Measurements from ENCODE around the gene DLX1.
"Not testable (repeated sequence)": the region's sequence is repeated elsewhere in the genome, so short reads cannot be mapped to it uniquely, and the experiment has no call there.

Gene DLX1

GRCh38 chr2:172107690-172108586 is 22.6 kb downstream of the DLX1 start:
- CTCF ChIA-PET: interaction anchor here (0.5 to 12.3 kb wide), 10 partner anchors 13 to 534 kb away, joined by 3 to 162 read pairs (median 6); no protein-coding TSS in a partner anchor
- POLR2A ChIA-PET: no interaction called here
- TF ChIP-seq, protein P1, sequence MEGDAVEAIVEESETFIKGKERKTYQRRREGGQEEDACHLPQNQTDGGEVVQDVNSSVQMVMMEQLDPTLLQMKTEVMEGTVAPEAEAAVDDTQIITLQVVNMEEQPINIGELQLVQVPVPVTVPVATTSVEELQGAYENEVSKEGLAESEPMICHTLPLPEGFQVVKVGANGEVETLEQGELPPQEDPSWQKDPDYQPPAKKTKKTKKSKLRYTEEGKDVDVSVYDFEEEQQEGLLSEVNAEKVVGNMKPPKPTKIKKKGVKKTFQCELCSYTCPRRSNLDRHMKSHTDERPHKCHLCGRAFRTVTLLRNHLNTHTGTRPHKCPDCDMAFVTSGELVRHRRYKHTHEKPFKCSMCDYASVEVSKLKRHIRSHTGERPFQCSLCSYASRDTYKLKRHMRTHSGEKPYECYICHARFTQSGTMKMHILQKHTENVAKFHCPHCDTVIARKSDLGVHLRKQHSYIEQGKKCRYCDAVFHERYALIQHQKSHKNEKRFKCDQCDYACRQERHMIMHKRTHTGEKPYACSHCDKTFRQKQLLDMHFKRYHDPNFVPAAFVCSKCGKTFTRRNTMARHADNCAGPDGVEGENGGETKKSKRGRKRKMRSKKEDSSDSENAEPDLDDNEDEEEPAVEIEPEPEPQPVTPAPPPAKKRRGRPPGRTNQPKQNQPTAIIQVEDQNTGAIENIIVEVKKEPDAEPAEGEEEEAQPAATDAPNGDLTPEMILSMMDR (IDR thresholded peaks at IDR 0.05; ENCODE audit: control extremely low read depth, extremely low read depth, low read depth, missing control alignments): no peak
- DNase-seq (ENCODE audit: extremely low spot score): peak; percentile 16

GRCh38 chr2:172108587-172108930 is 23.3 kb downstream of the DLX1 start:
- ChIA-PET CTCF (interaction anchor here (1.6 to 12.3 kb wide), 3 partner anchors 18 to 408 kb away, joined by 5 to 162 read pairs (median 6); no protein-coding TSS in a partner anchor), POLR2A (no interaction called here)
- DNase-seq (ENCODE audit: extremely low spot score): peak; percentile 13
- TF ChIP-seq, protein P1 (IDR thresholded peaks at IDR 0.05; ENCODE audit: control extremely low read depth, extremely low read depth, low read depth, missing control alignments): no peak

- CTCF ChIA-PET: interaction anchor here (1.1 to 12.3 kb wide), 4 partner anchors 13 to 409 kb away, joined by 3 to 162 read pairs (median 6); no protein-coding TSS in a partner anchor
- TF ChIP-seq, protein P1 (IDR thresholded peaks at IDR 0.05; ENCODE audit: control extremely low read depth, extremely low read depth, low read depth, missing control alignments): no peak
- POLR2A ChIA-PET: no interaction called here
- DNase-seq (ENCODE audit: extremely low spot score): peak; percentile 18
Observed at GRCh38 chr2:172109256-172109987, 24.1 kb downstream of the DLX1 start.

GRCh38 chr2:172109988-172110811 is 24.9 kb downstream of the DLX1 start:
- TF ChIP-seq, protein P1 (IDR thresholded peaks at IDR 0.05; ENCODE audit: control extremely low read depth, extremely low read depth, low read depth, missing control alignments): no peak
- POLR2A ChIA-PET: no interaction called here
- CTCF ChIA-PET: interaction anchor here (1.0 to 12.3 kb wide), 3 partner anchors 14 to 410 kb away, joined by 3 to 162 read pairs (median 3); no protein-coding TSS in a partner anchor
- peak; percentile 11 for DNase-seq (ENCODE audit: extremely low spot score)

DNA sequence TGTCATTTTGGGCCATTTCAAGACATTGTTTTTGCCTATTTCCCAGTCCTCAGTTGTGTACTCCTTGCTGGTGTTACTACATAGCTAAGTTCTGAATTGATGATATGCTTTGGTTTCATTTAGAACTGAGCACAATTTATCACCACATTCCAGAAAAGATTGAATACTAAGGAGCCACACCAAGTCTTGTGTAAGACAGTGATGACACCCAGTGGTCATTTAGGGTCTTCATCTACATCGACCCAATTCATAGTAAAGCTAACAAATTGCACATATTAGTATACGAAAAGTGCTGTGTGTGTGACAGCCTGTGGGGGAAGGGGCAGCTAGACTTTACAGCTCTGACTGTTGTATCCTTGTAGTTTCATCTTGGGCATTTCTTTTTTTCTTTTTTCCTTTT is 28.3 kb downstream of the DLX1 start:
- POLR2A ChIA-PET: no interaction called here
- DNase-seq (ENCODE audit: extremely low spot score): peak; percentile 15
- CTCF ChIA-PET: interaction anchor here (0.6 to 3.8 kb wide), 16 partner anchors 8 to 547 kb away, joined by 3 to 20 read pairs (median 4); no protein-coding TSS in a partner anchor
- TF ChIP-seq, protein P1 (IDR thresholded peaks at IDR 0.05; ENCODE audit: control extremely low read depth, extremely low read depth, low read depth, missing control alignments): peak; percentile 25

- DNase-seq (ENCODE audit: extremely low spot score); POLR2A ChIA-PET: not testable (repeated sequence)
- CTCF ChIA-PET: interaction anchor here (0.6 to 3.8 kb wide), 16 partner anchors 9 to 548 kb away, joined by 3 to 20 read pairs (median 4); no protein-coding TSS in a partner anchor
Observed at GRCh38 chr2:172114176-172114575, 28.9 kb downstream of the DLX1 start.

Data from GM10248 (cell line).